SKM-1 (cell line): ENCODE measurements around the gene SULF2.

ENCODE experiments used
- DNase-seq: peaks from one replicate; lab custom pipeline; 2025; ENCODE audit not compliant: unreplicated experiment; lab: John Stamatoyannopoulos, UW

Gene SULF2

GRCh38 chr20:47655635-47656034 lies 129.6 kb downstream of the SULF2 start:
- DNase-seq, result no peak

GRCh38 chr20:47654370-47654769 lies 130.9 kb downstream of the SULF2 start:
- no peak for DNase-seq

- DNase-seq, result no peak
Observed at GRCh38 chr20:47653869-47654268, 131.4 kb downstream of the SULF2 start.

GRCh38 chr20:47652794-47653193 lies 132.5 kb downstream of the SULF2 start:
- DNase-seq, result no peak

- no peak for DNase-seq
Observed at GRCh38 chr20:47652301-47652700, 133.0 kb downstream of the SULF2 start.

- no peak for DNase-seq
Observed at GRCh38 chr20:47648943-47649342, 136.3 kb downstream of the SULF2 start.

GRCh38 chr20:47647994-47648393 lies 137.3 kb downstream of the SULF2 start:
- no peak for DNase-seq

- no peak for DNase-seq
Observed at GRCh38 chr20:47645632-47646031, 139.6 kb downstream of the SULF2 start.

GRCh38 chr20:47642624-47643023 lies 142.7 kb downstream of the SULF2 start:
- no peak for DNase-seq

- no peak for DNase-seq
Observed at GRCh38 chr20:47642118-47642517, 143.2 kb downstream of the SULF2 start.

- DNase-seq, result no peak
Observed at GRCh38 chr20:47638851-47639250, 146.4 kb downstream of the SULF2 start.

GRCh38 chr20:47635256-47635655 lies 150.0 kb downstream of the SULF2 start:
- DNase-seq, result no peak

GRCh38 chr20:47631078-47631477 lies 154.2 kb downstream of the SULF2 start:
- DNase-seq, result no peak

- no peak for DNase-seq
Observed at GRCh38 chr20:47629907-47630306, 155.4 kb downstream of the SULF2 start.

GRCh38 chr20:47627540-47627939 lies 157.7 kb downstream of the SULF2 start:
- DNase-seq, result no peak

- DNase-seq, result no peak
Observed at GRCh38 chr20:47623206-47623605, 162.1 kb downstream of the SULF2 start.

- DNase-seq, result no peak
Observed at GRCh38 chr20:47622118-47622665, 163.1 kb downstream of the SULF2 start.

- peak; percentile 25 for DNase-seq
Observed at GRCh38 chr20:47620808-47621805, 164.2 kb downstream of the SULF2 start.

GRCh38 chr20:47618479-47618878 lies 166.8 kb downstream of the SULF2 start:
- DNase-seq, result no peak

GRCh38 chr20:47614703-47615309 lies 170.5 kb downstream of the SULF2 start:
- DNase-seq, result no peak

GRCh38 chr20:47612670-47613069 lies 172.6 kb downstream of the SULF2 start:
- no peak for DNase-seq

- no peak for DNase-seq
Observed at GRCh38 chr20:47611785-47612184, 173.5 kb downstream of the SULF2 start.
